ENCODE data around the gene PRKCZ.

GRCh38 chr1:2132222-2133038, 82.2 kb downstream of the PRKCZ start:
- no peak for TF ChIP-seq EZH2phosphoT487 (IDR thresholded peaks at IDR 0.05; ENCODE audit: borderline replicate concordance, low read length)
- TF ChIP-seq, protein P1, sequence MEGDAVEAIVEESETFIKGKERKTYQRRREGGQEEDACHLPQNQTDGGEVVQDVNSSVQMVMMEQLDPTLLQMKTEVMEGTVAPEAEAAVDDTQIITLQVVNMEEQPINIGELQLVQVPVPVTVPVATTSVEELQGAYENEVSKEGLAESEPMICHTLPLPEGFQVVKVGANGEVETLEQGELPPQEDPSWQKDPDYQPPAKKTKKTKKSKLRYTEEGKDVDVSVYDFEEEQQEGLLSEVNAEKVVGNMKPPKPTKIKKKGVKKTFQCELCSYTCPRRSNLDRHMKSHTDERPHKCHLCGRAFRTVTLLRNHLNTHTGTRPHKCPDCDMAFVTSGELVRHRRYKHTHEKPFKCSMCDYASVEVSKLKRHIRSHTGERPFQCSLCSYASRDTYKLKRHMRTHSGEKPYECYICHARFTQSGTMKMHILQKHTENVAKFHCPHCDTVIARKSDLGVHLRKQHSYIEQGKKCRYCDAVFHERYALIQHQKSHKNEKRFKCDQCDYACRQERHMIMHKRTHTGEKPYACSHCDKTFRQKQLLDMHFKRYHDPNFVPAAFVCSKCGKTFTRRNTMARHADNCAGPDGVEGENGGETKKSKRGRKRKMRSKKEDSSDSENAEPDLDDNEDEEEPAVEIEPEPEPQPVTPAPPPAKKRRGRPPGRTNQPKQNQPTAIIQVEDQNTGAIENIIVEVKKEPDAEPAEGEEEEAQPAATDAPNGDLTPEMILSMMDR (conservative IDR thresholded peaks at IDR 0.05; ENCODE audit: low read depth, low read length) = peak; percentile 56

Data from PC-3 (cell line).